K562 (cell line): Measurements from ENCODE around the gene LAMC1. TPM values are rescaled to one million over a fixed set of nuclear protein-coding genes. Genes with fewer than 3 reads are reported as not detected.

Source experiments
- ATAC-seq: fragments of 200-7000 bp; cut with Tn5 transposase; 3 replicates; pipeline ENCODE4 v1.9.1; 2020; ENCODE audit warnings: moderate library complexity
- BruUV-seq: library from RNA; stranded (reverse); fragments of 400-500 nt; replicated peaks from 2 replicates; lab custom pipeline; 2021; lab: Mats Ljungman, UMichigan
- CTCF ChIA-PET: fragments of 300-600 bp; formaldehyde crosslinking; extraction: SDS; loops from one replicate; lab custom pipeline; 2021; ENCODE audit warnings: low intra/inter-chr PET ratio; lab: Yijun Ruan, JAX
- POLR2A ChIA-PET: fragments of 300-600, 350-650 bp; sonication (Branson Sonifier 250); formaldehyde crosslinking; extraction: SDS; loops from one replicate; lab custom pipeline; 2021; ENCODE audit warnings: antibody characterized with exemption, inconsistent platforms; lab: Yijun Ruan, JAX
- DNase-seq, 4 experiments: peaks; one replicate each; pipeline versions ENCODE4 v3.0.0 to v3.0.0-alpha.2; 2011 to 2018; ENCODE audit warnings: low spot score in 3 of 4, mixed read lengths in 3 of 4; ENCODE audit errors: extremely low read depth in 1 of 4
- FAIRE-seq: peaks from 2 replicates; lab custom pipeline; 2011; peaks lifted over from hg19 to GRCh38; lab: Jason Lieb, UNC
- H2AFZ ChIP-seq: 2 replicates; pipeline ENCODE4 v1.6.0; 2011; ENCODE audit warnings: low read depth, low read length, control low read depth, inconsistent platforms
- H3K27ac ChIP-seq: fragments of 200-600 bp; 3 replicates; pipeline ENCODE4 v1.8.0; 2011; ENCODE audit warnings: low read depth, mild to moderate bottlenecking, control low read depth, inconsistent platforms, low read length, moderate library complexity, mixed read lengths; ENCODE audit errors: extremely low read depth
- H3K27me3 ChIP-seq, 2 experiments: fragments of 300-600 bp in 1 of 2; 2 replicates in 1 of 2; 3 replicates in 1 of 2; pipeline versions ENCODE4 v1.6.0 to v1.8.0; 2011; ENCODE audit warnings: inconsistent platforms in 2 of 2, low read length in 2 of 2, mild to moderate bottlenecking in 1 of 2, mixed read lengths in 1 of 2, moderate library complexity in 1 of 2; ENCODE audit not compliant: control insufficient read depth in 2 of 2, insufficient read depth in 2 of 2
- H3K36me3 ChIP-seq: fragments of 300-600 bp; 3 replicates; pipeline ENCODE4 v1.8.0; 2011; ENCODE audit warnings: mild to moderate bottlenecking, low read length, inconsistent platforms; ENCODE audit not compliant: control insufficient read depth, insufficient read depth
- H3K4me1 ChIP-seq, 2 experiments: fragments of 200-600 bp in 1 of 2; replicated peaks in 1 of 2; 2 replicates in 1 of 2; 3 replicates in 1 of 2; pipeline versions ENCODE4 v1.5.1 to v1.8.0; 2011; ENCODE audit warnings: inconsistent platforms in 2 of 2, low read length in 2 of 2, mild to moderate bottlenecking in 1 of 2, mixed read lengths in 1 of 2, moderate library complexity in 1 of 2; ENCODE audit not compliant: control insufficient read depth in 2 of 2, insufficient read depth in 2 of 2
- H3K4me2 ChIP-seq: 2 replicates; pipeline ENCODE4 v1.6.1; 2011; ENCODE audit warnings: low read length, control low read depth, inconsistent platforms, mixed read lengths; ENCODE audit not compliant: insufficient read depth
- H3K4me3 ChIP-seq: fragments of 200-600 bp; sonication (generic), shearing (Covaris generic); 2 replicates; pipeline ENCODE4 v1.5.1; 2016; ENCODE audit warnings: control low read depth, inconsistent platforms
- H3K79me2 ChIP-seq: fragments of 200-600 bp; 3 replicates; pipeline ENCODE4 v1.8.0; 2011; ENCODE audit warnings: low read length, inconsistent platforms; ENCODE audit not compliant: control insufficient read depth, insufficient read depth
- H3K9ac ChIP-seq, 2 experiments: 2 replicates each; pipeline versions ENCODE4 v1.6.0 to v1.6.1; 2011; ENCODE audit warnings: low read depth in 2 of 2, low read length in 2 of 2, control low read depth in 1 of 2, inconsistent platforms in 1 of 2, mild to moderate bottlenecking in 1 of 2, mixed read lengths in 1 of 2; ENCODE audit not compliant: insufficient read depth in 1 of 2
- H3K9me1 ChIP-seq: one replicate; pipeline ENCODE4 v1.6.0; 2011; ENCODE audit warnings: inconsistent platforms, mild to moderate bottlenecking, low read length, moderate library complexity; ENCODE audit not compliant: control insufficient read depth, insufficient read depth
- H3K9me3 ChIP-seq: replicated peaks from 2 replicates; pipeline ENCODE4 v1.5.1; 2011; ENCODE audit warnings: low read depth, low read length, inconsistent platforms; ENCODE audit not compliant: control insufficient read depth, insufficient read depth
- H4K20me1 ChIP-seq: replicated peaks from 2 replicates; pipeline ENCODE4 v1.6.1; 2011; ENCODE audit warnings: low read length, inconsistent platforms, mixed read lengths; ENCODE audit not compliant: control insufficient read depth, insufficient read depth
- C11orf30 ChIP-seq: fragments of 450-650 bp; IDR thresholded peaks from 2 replicates; pipeline ENCODE4 v1.6.1; 2016; ENCODE audit warnings: low read depth, mild to moderate bottlenecking
- CAMTA2 ChIP-seq: fragments of 250-450 bp; sonication (Bioruptor Pico); conservative IDR thresholded peaks from 2 replicates; pipeline ENCODE4 v1.5.1; 2022
- FOXJ2 ChIP-seq: fragments of 200-800 bp; sonication (Bioruptor generic); IDR thresholded peaks from 2 replicates; pipeline ENCODE4 v1.6.1; 2016; ENCODE audit warnings: missing genetic modification characterization, missing compliant biosample characterization
- KDM2B ChIP-seq: fragments of 250-450 bp; sonication (Bioruptor Pico); IDR thresholded peaks from 2 replicates; pipeline ENCODE4 v1.8.0; 2021; ENCODE audit warnings: mild to moderate bottlenecking, moderate library complexity
- LCOR ChIP-seq: sonication (generic); formaldehyde crosslinking; IDR thresholded peaks from 2 replicates; pipeline ENCODE4 v1.8.0; 2022; ENCODE audit warnings: mild to moderate bottlenecking, missing genetic modification reagents
- MEIS2 ChIP-seq: fragments of 450-650 bp; IDR thresholded peaks from 2 replicates; pipeline ENCODE4 v1.6.1; 2014; ENCODE audit warnings: mild to moderate bottlenecking; ENCODE audit not compliant: partially characterized antibody
- NFIX ChIP-seq: fragments of 250-450 bp; sonication (Bioruptor Pico); IDR thresholded peaks from 2 replicates; pipeline ENCODE4 v1.4.0; 2020; ENCODE audit warnings: low read depth, mild to moderate bottlenecking, moderate library complexity
- RBM22 ChIP-seq: fragments of 200-400 bp; formaldehyde crosslinking; IDR thresholded peaks from 2 replicates; pipeline ENCODE4 v1.6.1; 2018; ENCODE audit warnings: low read length, low read depth; ENCODE audit not compliant: poor library complexity, severe bottlenecking
- SNRNP70 ChIP-seq: fragments of 200-400 bp; formaldehyde crosslinking; optimal IDR thresholded peaks from 2 replicates; pipeline ENCODE3; 2017; ENCODE audit warnings: low read depth, low read length
- ZNF12 ChIP-seq: sonication (generic); formaldehyde crosslinking; IDR thresholded peaks from 2 replicates; pipeline ENCODE4 v1.4.0; 2020; ENCODE audit warnings: mild to moderate bottlenecking, missing genetic modification reagents
- ZNF232 ChIP-seq: sonication (generic); formaldehyde crosslinking; IDR thresholded peaks from 2 replicates; pipeline ENCODE4 v1.8.0; 2022; ENCODE audit warnings: mild to moderate bottlenecking, missing genetic modification reagents
- ZNF79 ChIP-seq: fragments of 250-450 bp; sonication (Bioruptor Pico); IDR thresholded peaks from 2 replicates; pipeline ENCODE4 v1.4.0; 2020; ENCODE audit warnings: low read depth, mild to moderate bottlenecking, moderate library complexity
- WGBS: fragments of 100-300 bp; shearing (Covaris generic); methylation state at CpG from one replicate; pipeline ENCODE4 v1.1.6; 2016; ENCODE audit warnings: low coverage, mixed read lengths; ENCODE audit not compliant: insufficient coverage; ENCODE audit errors: missing lambda C conversion rate; 5-methylcytosine and 5-hydroxymethylcytosine counted together
- in situ Hi-C: fragments of 300-500 bp; cut with MboI; formaldehyde crosslinking; loops from 4 replicates; pipeline ENCODE4 v1.15.0; 2018; ENCODE audit warnings: inconsistent platforms, mixed read lengths
- intact Hi-C: fragments of 100-400 bp; cut with micrococcal nuclease; formaldehyde crosslinking; loops from 2 replicates; pipeline ENCODE4 v1.14.2; 2022
- polyA plus RNA-seq, 8 experiments: library from polyadenylated mRNA; depleted of rRNA in 4 of 8; stranded (reverse) in 5 of 8; unstranded in 3 of 8; fragments of >200 nt; fragmentation: Nextera tagmentation in 2 of 8; fragmentation: Illumina TruSeq in 1 of 8; extraction: Ambion mirVana in 2 of 8; extraction: Trizol in 1 of 8; gene quantifications; 2 replicates each; pipeline versions ENCODE4 v1.2.1 to v1.2.3, GENCODE V29; 2011 to 2014; ENCODE audit warnings: inconsistent platforms in 1 of 8, missing spikeins in 1 of 8
- total RNA-seq, 7 experiments: library from RNA; depleted of rRNA in 6 of 7; stranded (reverse); fragments of >200 nt in 6 of 7; fragmentation: Illumina TruSeq in 2 of 7; extraction: Trizol in 2 of 7; gene quantifications; 2 replicates each; pipeline versions ENCODE4 v1.2.1 to v1.2.3, GENCODE V29; 2011 to 2021; ENCODE audit warnings: low replicate concordance in 1 of 7
- TF ChIP-seq, protein P1 (sequence below): fragments of 450-650 bp; formaldehyde crosslinking; IDR thresholded peaks from 2 replicates; pipeline ENCODE4 v1.4.0; 2020; ENCODE audit warnings: mild to moderate bottlenecking, mixed read lengths
- TF ChIP-seq, protein P2 (sequence below): sonication (generic); formaldehyde crosslinking; IDR thresholded peaks from 2 replicates; pipeline ENCODE4 v1.5.0; 2020; ENCODE audit warnings: missing genetic modification reagents
- TF ChIP-seq, protein P3 (sequence below), 2 experiments: IDR thresholded peaks in 1 of 2; conservative IDR thresholded peaks in 1 of 2; 2 replicates each; pipeline ENCODE4 v1.6.1; 2016; ENCODE audit warnings: low read depth in 2 of 2, mild to moderate bottlenecking in 1 of 2, missing compliant biosample characterization in 1 of 2, missing genetic modification characterization in 1 of 2, moderate library complexity in 1 of 2
- TF ChIP-seq, protein P4 (sequence below): fragments of 450-650 bp; formaldehyde crosslinking; IDR thresholded peaks from 2 replicates; pipeline ENCODE4 v1.4.0; 2020; ENCODE audit warnings: mild to moderate bottlenecking, moderate library complexity

Gene LAMC1
- total and polyA plus RNA-seq, 9 of the 15 experiments (the other 6 are each of a cell fraction or from before 2014, with no cell fraction given) = 0.07 to 0.71 (median 0.13) TPM; not detected in 2

DNA sequence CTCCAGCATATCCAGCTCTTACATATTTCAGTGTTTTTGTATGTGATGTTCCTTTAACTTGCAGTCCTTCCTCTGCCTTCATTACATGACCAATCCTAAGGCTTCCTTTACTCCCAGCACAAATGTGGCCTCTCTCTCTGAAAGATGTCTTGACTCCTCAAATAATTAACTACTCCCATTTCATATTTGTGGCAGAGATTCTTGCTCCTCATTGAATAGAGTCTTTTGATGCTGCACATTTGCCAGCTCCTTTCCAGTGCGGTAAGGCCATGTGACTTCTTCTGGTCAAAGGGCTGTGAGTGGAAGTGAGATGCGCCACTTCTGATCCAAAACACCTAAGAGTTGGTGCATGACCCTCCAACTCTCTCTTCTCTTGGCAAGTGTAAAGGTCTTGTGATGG, 19.1 kb upstream of the LAMC1 start:
- Histone ChIP-seq H2AFZ (no peak overlapping the region), H3K9me1 (no peaks in the 10 kb centered on the region), H3K79me2 (no peaks in the 10 kb centered on the region), H4K20me1 (peaks cover 3% of the 10 kb centered on the region; the same call in 1 of the 2 replicates), H3K27ac (no peak overlapping the region), H3K4me3 (no peak overlapping the region), H3K9ac (no peak overlapping the region), H3K4me1 (no peaks in the 10 kb centered on the region), H3K4me2 (no peak overlapping the region), H3K27me3 (no peaks in the 10 kb centered on the region), H3K9me3 (no peaks in the 10 kb centered on the region), H3K36me3 (no peaks in the 10 kb centered on the region)
- FAIRE-seq (no peak), ATAC-seq (no peak), DNase-seq (no peak)
- WGBS = 9% methylated on average over 2 of the region's 2 CpGs
- CTCF ChIA-PET = no interaction called here
- BruUV-seq = no TSS peak
- POLR2A ChIA-PET = interaction anchor here (0.5 kb wide), 1 partner anchor 380 kb away, joined by 3 read pairs; no protein-coding TSS in a partner anchor
- in situ Hi-C loops = no loop called here
- intact Hi-C loops = no loop called here
- TF ChIP-seq SNRNP70 = no peak
- TF ChIP-seq, protein P1, sequence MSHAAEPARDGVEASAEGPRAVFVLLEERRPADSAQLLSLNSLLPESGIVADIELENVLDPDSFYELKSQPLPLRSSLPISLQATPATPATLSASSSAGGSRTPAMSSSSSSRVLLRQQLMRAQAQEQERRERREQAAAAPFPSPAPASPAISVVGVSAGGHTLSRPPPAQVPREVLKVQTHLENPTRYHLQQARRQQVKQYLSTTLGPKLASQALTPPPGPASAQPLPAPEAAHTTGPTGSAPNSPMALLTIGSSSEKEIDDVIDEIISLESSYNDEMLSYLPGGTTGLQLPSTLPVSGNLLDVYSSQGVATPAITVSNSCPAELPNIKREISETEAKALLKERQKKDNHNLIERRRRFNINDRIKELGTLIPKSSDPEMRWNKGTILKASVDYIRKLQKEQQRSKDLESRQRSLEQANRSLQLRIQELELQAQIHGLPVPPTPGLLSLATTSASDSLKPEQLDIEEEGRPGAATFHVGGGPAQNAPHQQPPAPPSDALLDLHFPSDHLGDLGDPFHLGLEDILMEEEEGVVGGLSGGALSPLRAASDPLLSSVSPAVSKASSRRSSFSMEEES (CRISPR knock-in tag) = no peak
- TF ChIP-seq, protein P2, sequence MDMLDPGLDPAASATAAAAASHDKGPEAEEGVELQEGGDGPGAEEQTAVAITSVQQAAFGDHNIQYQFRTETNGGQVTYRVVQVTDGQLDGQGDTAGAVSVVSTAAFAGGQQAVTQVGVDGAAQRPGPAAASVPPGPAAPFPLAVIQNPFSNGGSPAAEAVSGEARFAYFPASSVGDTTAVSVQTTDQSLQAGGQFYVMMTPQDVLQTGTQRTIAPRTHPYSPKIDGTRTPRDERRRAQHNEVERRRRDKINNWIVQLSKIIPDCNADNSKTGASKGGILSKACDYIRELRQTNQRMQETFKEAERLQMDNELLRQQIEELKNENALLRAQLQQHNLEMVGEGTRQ (CRISPR knock-in tag) = no peak
- no peak for TF ChIP-seq RBM22
- no peak for TF ChIP-seq CAMTA2 (CRISPR knock-in tag)
- TF ChIP-seq KDM2B (CRISPR knock-in tag) = no peak
- TF ChIP-seq ZNF232 (CRISPR knock-in tag) = no peak
- no peak for TF ChIP-seq LCOR (CRISPR knock-in tag)
- TF ChIP-seq, protein P3, sequence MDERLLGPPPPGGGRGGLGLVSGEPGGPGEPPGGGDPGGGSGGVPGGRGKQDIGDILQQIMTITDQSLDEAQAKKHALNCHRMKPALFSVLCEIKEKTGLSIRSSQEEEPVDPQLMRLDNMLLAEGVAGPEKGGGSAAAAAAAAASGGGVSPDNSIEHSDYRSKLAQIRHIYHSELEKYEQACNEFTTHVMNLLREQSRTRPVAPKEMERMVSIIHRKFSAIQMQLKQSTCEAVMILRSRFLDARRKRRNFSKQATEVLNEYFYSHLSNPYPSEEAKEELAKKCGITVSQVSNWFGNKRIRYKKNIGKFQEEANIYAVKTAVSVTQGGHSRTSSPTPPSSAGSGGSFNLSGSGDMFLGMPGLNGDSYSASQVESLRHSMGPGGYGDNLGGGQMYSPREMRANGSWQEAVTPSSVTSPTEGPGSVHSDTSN (CRISPR knock-in tag; IDR thresholded peaks at IDR 0.05; ENCODE audit: low read depth) = no peak
- TF ChIP-seq, protein P3 (tag; conservative IDR thresholded peaks at IDR 0.05; ENCODE audit: low read depth) = no peak
- TF ChIP-seq ZNF12 (CRISPR knock-in tag) = no peak
- no peak for TF ChIP-seq FOXJ2
- no peak for TF ChIP-seq C11orf30
- TF ChIP-seq, protein P4, sequence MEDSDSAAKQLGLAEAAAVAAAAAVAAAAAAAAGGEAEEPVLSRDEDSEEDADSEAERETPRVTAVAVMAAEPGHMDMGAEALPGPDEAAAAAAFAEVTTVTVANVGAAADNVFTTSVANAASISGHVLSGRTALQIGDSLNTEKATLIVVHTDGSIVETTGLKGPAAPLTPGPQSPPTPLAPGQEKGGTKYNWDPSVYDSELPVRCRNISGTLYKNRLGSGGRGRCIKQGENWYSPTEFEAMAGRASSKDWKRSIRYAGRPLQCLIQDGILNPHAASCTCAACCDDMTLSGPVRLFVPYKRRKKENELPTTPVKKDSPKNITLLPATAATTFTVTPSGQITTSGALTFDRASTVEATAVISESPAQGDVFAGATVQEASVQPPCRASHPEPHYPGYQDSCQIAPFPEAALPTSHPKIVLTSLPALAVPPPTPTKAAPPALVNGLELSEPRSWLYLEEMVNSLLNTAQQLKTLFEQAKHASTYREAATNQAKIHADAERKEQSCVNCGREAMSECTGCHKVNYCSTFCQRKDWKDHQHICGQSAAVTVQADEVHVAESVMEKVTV (CRISPR knock-in tag) = no peak
- TF ChIP-seq NFIX (CRISPR knock-in tag) = no peak
- no peak for TF ChIP-seq MEIS2
- TF ChIP-seq ZNF79 (CRISPR knock-in tag) = no peak
